ENCODE measurements around the gene BTG4. TPM values are rescaled to one million over a fixed set of nuclear protein-coding genes. Genes with fewer than 3 reads are reported as not detected.

BTG4 gene
- total RNA-seq, 6 experiments from 2014 or later, result not detected

GRCh38 chr11:111483431-111483830 is 28.8 kb downstream of the BTG4 start:
- Histone ChIP-seq H3K4me3 (no peak overlapping the region), H3K4me1 (no peaks in the 10 kb centered on the region), H3K27me3 (peaks cover 0 to 2% of the 10 kb centered on the region in 2 donors), H3K9me3 (peaks cover 0 to 10% (median 0%) of the 10 kb centered on the region in 4 donors), H3K27ac (no peak overlapping the region), H3K36me3 (no peaks in the 10 kb centered on the region)
- intact Hi-C loops (cut with DNase I), result no loop called here
- TF ChIP-seq, protein P1, sequence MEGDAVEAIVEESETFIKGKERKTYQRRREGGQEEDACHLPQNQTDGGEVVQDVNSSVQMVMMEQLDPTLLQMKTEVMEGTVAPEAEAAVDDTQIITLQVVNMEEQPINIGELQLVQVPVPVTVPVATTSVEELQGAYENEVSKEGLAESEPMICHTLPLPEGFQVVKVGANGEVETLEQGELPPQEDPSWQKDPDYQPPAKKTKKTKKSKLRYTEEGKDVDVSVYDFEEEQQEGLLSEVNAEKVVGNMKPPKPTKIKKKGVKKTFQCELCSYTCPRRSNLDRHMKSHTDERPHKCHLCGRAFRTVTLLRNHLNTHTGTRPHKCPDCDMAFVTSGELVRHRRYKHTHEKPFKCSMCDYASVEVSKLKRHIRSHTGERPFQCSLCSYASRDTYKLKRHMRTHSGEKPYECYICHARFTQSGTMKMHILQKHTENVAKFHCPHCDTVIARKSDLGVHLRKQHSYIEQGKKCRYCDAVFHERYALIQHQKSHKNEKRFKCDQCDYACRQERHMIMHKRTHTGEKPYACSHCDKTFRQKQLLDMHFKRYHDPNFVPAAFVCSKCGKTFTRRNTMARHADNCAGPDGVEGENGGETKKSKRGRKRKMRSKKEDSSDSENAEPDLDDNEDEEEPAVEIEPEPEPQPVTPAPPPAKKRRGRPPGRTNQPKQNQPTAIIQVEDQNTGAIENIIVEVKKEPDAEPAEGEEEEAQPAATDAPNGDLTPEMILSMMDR (IDR thresholded peaks at IDR 0.05), result no peak
- no peak for TF ChIP-seq POLR2A (IDR thresholded peaks at IDR 0.05)
- DNase-seq, result no peak
- ATAC-seq, result no peak

GRCh38 chr11:111479666-111480065 is 32.5 kb downstream of the BTG4 start:
- intact Hi-C loops (cut with DNase I), result no loop called here
- no peak overlapping the region for H3K27ac ChIP-seq
- ATAC-seq (no peak), DNase-seq (no peak)
- no peaks in the 10 kb centered on the region for H3K36me3 ChIP-seq
- peaks cover 0 to 2% of the 10 kb centered on the region in 2 donors for H3K27me3 ChIP-seq
- whole genome bisulfite sequencing (ENCODE audit: insufficient coverage, low coverage, low lambda C conversion rate, missing lambda C conversion rate), result 33% methylated on average over 1 of the region's 1 CpG
- H3K4me3 ChIP-seq, result no peak overlapping the region
- peaks cover 0 to 3% (median 0%) of the 10 kb centered on the region in 4 donors for H3K9me3 ChIP-seq
- TF ChIP-seq POLR2A (IDR thresholded peaks at IDR 0.05), result no peak
- TF ChIP-seq, protein P1 (IDR thresholded peaks at IDR 0.05), result no peak
- H3K4me1 ChIP-seq, result no peaks in the 10 kb centered on the region

- H3K36me3 ChIP-seq, result no peaks in the 10 kb centered on the region
- WGBS (ENCODE audit: insufficient coverage, low coverage, low lambda C conversion rate, missing lambda C conversion rate), result no CpG with 5 or more reads among the region's 2 CpGs
- TF ChIP-seq POLR2A (IDR thresholded peaks at IDR 0.05), result no peak
- TF ChIP-seq, protein P1 (IDR thresholded peaks at IDR 0.05), result no peak
- peaks cover 0 to 2% of the 10 kb centered on the region in 2 donors for H3K27me3 ChIP-seq
- H3K4me1 ChIP-seq, result no peaks in the 10 kb centered on the region
- H3K4me3 ChIP-seq, result no peak overlapping the region
- no peak for DNase-seq
- H3K27ac ChIP-seq, result no peak overlapping the region
- ATAC-seq, result no peak
- intact Hi-C loops (cut with DNase I), result no loop called here
- H3K9me3 ChIP-seq, result peaks cover 0 to 7% (median 0%) of the 10 kb centered on the region in 4 donors
Measured at GRCh38 chr11:111477898-111478297, 34.3 kb downstream of the BTG4 start.

DNA sequence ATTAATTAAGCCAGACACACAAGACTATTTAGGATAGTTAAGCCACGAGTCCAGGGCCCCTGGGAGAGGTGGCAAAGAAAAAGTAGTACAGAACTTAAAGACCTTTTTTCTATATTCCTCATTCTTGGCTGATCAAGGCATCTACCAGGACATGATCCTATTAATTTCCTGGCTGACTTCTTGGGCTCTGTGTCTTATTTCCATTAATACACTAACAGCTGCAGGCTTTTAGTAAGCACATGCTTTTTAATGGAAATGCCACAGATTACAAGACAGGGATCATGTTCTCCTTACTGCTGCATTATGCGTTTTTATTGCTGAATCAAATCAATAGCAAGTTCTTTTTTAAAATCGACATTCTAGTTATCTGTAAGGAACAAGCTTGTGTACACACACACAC is 35.2 kb downstream of the BTG4 start:
- Histone ChIP-seq H3K27ac (no peak overlapping the region), H3K4me3 (no peak overlapping the region), H3K27me3 (peaks cover 0 to 2% of the 10 kb centered on the region in 2 donors), H3K36me3 (no peaks in the 10 kb centered on the region), H3K4me1 (no peaks in the 10 kb centered on the region), H3K9me3 (peaks cover 0 to 7% (median 0%) of the 10 kb centered on the region in 4 donors)
- TF ChIP-seq POLR2A (IDR thresholded peaks at IDR 0.05), result no peak
- TF ChIP-seq, protein P1 (IDR thresholded peaks at IDR 0.05), result no peak
- DNase-seq (no peak), ATAC-seq (no peak)
- 30% methylated on average over 3 of the region's 3 CpGs for WGBS (ENCODE audit: insufficient coverage, low coverage, low lambda C conversion rate, missing lambda C conversion rate)
- intact Hi-C loops (cut with DNase I), result no loop called here

GRCh38 chr11:111476366-111476765 is 35.8 kb downstream of the BTG4 start:
- Histone ChIP-seq H3K4me1 (no peaks in the 10 kb centered on the region), H3K9me3 (peaks cover 0 to 7% (median 0%) of the 10 kb centered on the region in 4 donors), H3K27me3 (peaks cover 0 to 2% of the 10 kb centered on the region in 2 donors), H3K36me3 (no peaks in the 10 kb centered on the region), H3K27ac (no peak overlapping the region), H3K4me3 (no peak overlapping the region)
- WGBS (ENCODE audit: insufficient coverage, low coverage, low lambda C conversion rate, missing lambda C conversion rate), result 24% methylated on average over 2 of the region's 2 CpGs
- intact Hi-C loops (cut with DNase I), result no loop called here
- ATAC-seq (no peak), DNase-seq (no peak)
- TF ChIP-seq, protein P1 (IDR thresholded peaks at IDR 0.05), result no peak
- no peak for TF ChIP-seq POLR2A (IDR thresholded peaks at IDR 0.05)

All from right lobe of liver (tissue), 6 donors.